Measurements from ENCODE around the gene CD37.
"Not testable (repeated sequence)": the region's sequence is repeated elsewhere in the genome, so short reads cannot be mapped to it uniquely, and the experiment has no call there.

CD37 gene

DNA sequence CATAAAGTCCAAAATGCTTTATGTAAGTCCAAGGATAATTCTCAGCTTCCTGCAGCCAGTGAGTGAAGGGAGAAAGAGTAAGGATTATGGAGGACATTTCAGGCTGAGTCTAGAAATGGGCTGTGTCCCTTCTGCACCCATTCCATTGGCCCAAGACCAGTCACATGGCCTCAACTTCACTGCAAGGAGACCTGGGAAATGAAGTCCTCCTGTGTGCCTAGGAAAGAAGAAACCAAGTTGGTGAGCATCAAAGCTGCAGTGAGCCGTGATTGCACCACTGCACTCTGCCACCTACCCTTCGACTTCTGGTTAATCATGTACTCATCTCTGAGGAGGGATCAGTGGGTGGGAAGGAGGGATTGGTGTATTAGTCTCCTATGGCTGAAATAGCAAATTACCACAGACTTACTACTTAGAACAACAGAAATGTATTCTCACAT is 3.6 kb upstream of the CD37 start:
- no peak for DNase-seq

DNA sequence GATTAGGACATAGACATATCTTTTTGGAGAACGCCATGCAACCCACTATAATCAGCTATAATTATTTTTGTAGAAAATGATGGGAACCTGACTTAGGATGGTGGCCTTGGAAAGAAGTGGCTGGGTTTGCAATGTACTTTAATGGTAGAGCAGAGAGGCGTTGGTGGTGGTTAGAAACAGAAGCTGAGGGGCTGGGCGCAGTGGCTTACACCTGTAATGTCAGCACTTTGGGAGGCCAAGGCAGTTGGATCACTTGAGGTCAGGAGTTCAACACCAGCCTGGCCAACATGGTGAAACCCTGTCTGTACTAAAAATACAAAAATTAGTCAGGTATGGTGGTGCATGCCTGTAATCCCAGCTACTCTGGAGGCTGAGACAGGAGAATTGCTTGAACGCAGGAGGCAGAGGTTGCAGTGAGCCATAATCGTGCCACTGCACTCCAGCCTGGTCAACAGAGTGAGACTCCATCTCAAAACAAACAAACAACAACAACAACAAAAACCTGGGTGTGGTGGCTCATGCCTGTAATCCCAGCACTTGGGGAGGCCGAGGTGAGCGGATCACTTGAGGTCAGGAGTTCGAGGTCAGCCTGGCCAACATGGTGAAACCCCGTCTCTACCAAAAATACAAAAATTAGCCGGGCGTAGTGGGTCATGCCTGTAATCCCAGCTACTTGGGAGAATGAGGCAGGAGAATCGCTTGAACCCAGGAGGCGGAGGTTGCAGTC is 2.4 kb upstream of the CD37 start:
- DNase-seq, result not testable (repeated sequence)

DNA sequence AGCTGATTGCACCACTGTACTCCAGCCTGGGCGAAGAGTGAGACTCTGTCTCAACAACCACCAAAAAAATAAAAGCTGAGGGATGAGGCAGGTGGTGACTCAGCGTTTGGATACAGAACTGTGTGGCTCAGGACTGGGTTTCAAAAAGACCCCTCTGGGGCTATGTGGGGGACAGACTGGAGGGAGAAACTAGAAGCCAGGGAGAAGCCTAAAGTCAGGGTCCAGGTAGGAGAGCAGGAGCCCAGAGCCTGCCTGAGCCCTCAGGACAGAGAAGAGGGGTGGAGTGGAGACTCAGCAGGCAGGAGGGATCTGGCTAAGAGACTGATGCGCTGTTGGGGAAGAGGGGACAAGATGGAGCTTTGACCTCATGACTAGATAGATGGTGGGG is 1.8 kb upstream of the CD37 start:
- no peak for DNase-seq

DNA sequence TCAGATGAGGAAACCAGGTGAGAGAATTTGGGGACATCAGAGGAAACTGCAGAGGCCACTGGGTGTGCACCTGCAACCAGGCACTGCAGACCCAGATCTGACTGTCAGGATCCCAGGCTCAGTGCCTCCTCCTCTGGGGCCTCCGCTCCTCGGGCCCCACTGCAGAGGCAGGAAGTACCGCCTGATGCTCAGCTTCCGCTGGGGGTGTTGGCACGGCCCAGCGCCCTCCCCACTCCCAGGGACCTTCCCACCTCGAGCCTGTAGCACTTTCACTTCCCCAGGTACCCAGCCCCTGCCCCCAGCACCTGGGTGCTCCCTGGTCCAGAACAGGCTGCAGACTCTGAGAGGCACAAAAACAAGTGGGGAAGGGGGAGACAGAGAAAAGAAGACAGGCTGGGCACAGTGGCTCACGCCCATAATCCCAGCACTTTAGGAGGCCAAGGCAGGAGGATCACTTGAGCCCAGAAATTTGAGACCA is 1.4 kb upstream of the CD37 start:
- DNase-seq, result no peak

- DNase-seq, result no peak
Observed at GRCh38 chr19:49335784-49336481, 727 bp downstream of the CD37 start.

GRCh38 chr19:49336482-49337266 is 1.5 kb downstream of the CD37 start:
- no peak for DNase-seq

- no peak for DNase-seq
Observed at GRCh38 chr19:49337267-49338022, 2.2 kb downstream of the CD37 start.

DNA sequence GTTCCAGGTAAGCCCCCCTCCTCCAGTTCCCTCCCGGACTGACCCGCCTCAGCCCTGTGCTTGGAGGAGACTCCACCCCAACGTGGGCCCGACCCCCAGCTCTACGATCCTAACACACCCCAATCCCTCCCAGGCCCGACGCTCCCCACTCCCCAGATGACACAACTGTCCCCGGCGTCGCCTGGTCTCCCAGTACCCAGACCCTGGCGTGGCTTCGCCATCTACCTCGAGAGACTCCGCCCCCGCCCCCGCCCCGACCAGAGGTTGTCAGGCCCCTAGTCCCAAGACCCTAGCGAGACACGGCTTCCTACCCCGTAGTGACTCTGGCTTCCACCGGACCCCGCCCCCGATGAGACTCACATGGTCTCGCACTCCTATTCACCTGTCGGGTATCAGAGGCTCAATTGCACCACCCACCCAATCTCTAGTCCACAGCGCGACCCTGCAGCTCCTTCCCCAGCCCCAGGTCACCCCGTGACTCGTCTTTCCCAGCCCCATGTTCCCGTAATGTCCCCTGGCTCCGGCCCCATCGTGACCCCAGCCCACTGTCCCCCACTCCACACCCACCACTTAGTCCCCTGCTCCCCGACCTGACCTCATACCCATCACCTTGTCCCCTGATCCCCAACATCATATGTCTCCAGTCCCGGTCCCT is 2.9 kb downstream of the CD37 start:
- no peak for DNase-seq

- DNase-seq, result no peak
Observed at GRCh38 chr19:49338691-49339300, 3.6 kb downstream of the CD37 start.

DNA sequence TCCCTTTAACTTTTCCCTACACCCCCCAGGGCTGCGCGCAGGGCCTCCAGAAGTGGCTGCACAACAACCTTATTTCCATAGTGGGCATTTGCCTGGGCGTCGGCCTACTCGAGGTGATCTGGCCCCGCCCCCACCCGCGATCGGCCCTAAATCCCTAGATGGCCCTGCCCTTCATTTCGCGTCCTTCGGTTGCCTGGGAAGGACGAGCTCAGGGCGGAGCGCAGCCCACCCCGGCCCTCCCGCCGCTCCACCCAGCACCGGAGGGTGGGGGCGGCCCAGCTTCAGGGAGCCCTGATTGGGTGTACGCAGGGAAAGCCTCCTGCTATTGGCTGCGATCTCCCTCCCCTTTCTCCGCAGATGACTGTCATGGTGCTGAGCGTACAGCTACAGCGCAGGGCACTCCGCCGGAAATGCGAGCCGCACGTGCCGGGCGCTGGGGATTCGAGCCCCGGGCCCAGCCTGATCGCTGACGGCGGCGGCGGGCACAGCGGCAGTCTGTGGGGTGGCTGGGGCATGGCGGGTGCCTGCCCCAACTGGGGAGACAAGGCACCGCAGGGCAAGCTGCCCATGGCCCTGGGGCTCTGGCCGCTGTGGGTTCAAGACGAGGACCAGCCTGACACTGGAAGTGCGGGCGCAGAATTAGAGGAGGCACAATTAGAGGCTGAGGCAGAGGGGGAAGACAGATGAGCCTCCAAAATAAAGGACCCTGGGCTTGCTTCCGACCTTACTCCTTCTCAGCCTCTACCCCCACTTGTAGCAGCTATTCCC is 4.3 kb downstream of the CD37 start:
- no peak for DNase-seq

- peak; percentile 22 for DNase-seq
Observed at GRCh38 chr19:49340069-49340864, 5.1 kb downstream of the CD37 start.

DNA sequence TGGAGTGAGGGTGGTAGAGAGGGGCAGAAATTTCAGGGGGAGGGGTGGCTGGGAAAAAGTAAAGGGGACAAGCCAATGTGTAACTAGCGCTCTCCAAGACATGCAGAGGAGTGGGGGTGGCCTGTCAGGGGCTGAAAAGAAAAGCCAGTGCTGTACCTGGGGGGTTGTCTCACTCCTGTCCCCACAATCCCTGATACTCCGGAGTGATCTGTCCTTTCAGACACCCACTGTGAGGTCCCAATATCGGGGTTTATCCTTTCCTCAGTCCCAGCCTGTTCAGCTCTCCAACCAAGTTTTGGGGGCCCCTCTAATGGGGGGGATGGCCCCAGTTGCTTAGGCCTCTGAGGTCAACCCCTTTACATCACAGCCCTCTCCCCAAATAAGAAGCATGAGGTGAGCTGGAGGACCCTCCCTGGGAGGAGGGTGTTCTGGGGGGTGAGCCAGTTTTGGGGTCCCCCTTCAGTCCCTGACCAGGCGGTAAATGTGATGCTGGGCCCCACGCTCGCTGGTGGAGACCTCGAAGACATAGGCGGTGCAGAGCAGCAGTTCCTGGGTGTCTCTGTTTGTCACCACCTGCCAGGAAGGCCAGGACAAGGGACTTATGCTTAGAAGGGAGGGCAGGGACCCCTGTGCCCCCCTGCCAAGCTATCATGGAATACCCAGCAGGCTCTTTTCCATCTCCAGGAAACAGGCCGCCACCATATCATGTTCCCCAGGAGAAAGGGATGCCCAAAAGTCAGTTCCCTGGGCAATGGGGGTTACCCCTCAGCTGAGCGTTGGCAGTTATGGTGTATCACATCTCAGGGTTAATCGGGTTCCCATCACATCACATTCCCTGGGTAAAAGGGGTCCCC is 5.9 kb downstream of the CD37 start:
- no peak for DNase-seq

- DNase-seq, result no peak
Observed at GRCh38 chr19:49342291-49342721, 7.1 kb downstream of the CD37 start.

DNA sequence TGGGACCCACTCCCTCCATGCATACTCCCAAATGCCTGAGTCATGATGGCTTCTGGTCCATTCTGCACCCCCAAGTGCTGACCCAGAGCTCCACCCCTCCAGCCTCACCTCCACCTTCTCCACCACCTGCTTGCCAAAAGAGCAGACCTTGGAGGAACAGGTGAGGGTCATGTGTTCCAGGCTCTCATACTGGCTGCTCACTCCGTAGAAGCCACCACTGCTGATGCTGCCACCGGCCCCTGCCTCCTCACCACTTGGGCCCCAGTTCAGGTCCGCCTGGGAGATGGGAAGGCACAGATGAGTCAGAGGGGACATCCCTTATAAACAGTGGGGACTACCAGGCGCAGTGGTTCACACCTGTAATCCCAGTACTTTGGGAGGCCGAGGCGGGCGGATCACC is 7.9 kb downstream of the CD37 start:
- DNase-seq, result no peak

DNA sequence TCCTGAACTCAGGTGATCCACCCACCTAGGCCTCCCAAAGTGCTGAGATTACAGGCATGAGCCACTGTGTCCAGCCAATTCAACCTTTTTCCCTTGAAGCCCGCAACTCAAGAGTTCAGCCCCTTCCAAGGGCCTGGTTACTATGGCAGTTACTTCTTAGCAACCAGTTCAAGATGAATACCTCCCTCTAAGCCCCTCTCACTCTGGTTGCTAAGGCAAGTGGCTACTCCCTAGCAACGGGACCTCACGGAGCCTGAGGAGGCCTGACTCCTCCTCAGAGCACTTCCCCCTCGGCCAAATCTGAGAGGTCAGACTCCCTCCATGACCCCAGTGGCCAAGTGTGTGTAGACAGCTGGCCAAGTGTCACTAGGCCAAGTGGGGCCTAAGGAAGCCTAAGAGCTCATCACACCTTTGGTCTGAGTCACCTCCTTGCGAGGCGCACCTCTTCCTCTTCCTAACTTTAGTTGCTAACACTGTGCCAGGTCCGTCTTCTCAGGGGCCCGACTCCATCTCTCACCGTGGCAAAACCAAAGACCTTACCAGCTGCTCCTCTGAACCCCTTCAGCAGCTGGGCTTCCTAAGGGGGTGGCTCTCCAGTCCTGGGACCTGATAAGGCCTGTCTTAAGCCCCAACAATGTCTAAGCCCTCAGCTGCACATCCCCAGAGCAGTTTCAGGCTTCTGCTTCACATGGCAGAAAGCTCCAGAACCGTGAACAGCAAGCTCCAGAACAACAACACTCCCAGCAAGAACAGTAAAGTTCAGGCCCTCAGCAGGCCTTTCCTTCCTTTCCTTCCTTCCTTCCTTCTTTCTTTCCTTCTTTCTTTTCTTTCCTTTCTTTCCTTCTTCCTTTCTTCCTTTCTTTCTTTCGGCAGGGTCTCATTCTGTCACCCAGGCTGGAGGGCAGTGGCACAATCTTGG is 9.6 kb downstream of the CD37 start:
- DNase-seq, result no peak

DNA sequence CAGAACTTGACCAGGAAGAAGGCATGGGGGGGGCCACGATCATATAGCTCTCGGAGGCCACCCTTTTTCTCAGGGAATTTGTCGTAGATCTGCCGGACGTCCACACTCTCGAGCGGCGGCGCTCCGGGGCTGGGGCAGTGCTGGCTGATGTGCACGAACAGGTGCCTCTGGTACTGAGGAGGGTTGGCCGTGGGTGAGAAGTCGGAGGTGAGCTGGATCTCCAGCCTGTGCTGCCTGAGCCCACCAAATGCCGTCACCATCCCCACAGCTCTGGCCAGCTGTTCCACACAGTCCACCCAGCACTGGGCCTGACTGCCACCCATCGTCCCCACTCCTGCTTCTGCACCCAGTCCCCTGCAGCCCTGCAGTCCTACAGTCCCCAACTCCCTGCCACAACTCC is 12.0 kb downstream of the CD37 start:
- no peak for DNase-seq

DNA sequence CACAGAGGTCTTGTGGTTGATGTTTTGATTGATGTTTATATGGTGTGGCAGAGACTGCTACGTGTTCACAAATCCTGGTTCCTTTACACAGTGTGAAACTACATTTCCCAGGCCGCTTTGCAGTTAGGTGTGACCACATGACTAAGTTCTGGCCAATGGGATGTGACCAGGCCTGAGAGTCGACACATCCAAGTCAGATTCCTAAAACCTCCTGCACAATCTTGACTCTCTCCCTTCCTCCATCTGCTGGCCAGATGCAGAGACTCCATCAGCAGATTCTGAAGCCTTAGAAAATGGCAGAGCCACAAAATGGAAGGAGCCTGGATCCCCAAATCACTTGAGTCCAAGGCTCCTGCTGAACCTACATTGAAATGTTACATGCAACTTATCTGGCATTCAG is 12.6 kb downstream of the CD37 start:
- DNase-seq, result no peak

Measured in NCI-H2029 treated with DMSO at 0.1 percent for 48 hours (cell line).